HL-60 (cell line): ENCODE measurements around the gene SORBS2.

Experiments
- DNase-seq, 2 experiments: peaks; one replicate each; pipeline ENCODE4 v3.0.0-alpha.2; 2010 to 2020; ENCODE audit warnings: low read depth in 1 of 2, low spot score in 1 of 2
- H3K27ac ChIP-seq: fragments of 250-450 bp; sonication (Bioruptor Pico); replicated peaks from 2 replicates; pipeline ENCODE4 v1.5.1; 2020; ENCODE audit warnings: mild to moderate bottlenecking, moderate library complexity
- H3K27me3 ChIP-seq: fragments of 250-450 bp; sonication (Bioruptor Pico); 2 replicates; pipeline ENCODE4 v1.5.1; 2021; ENCODE audit warnings: mild to moderate bottlenecking, moderate library complexity; ENCODE audit not compliant: insufficient read depth, poor library complexity, severe bottlenecking
- H3K4me3 ChIP-seq: replicated peaks from 2 replicates; pipeline ENCODE4 v1.5.1; 2011; ENCODE audit warnings: mild to moderate bottlenecking, control low read depth, low read length; ENCODE audit not compliant: insufficient read depth
- CTCF ChIP-seq: IDR thresholded peaks from one replicate; pipeline ENCODE4 v1.5.1; 2011; ENCODE audit warnings: low read length, control low read depth, inconsistent platforms; ENCODE audit not compliant: insufficient read depth
- GABPA ChIP-seq: IDR thresholded peaks from 2 replicates; pipeline ENCODE4 v1.6.1; 2012; ENCODE audit warnings: low read depth
- POLR2AphosphoS5 ChIP-seq: IDR thresholded peaks from 2 replicates; pipeline ENCODE4 v1.6.1; 2012; ENCODE audit warnings: low read depth
- REST ChIP-seq: IDR thresholded peaks from 2 replicates; pipeline ENCODE4 v1.6.1; 2012; ENCODE audit warnings: low read depth; ENCODE audit not compliant: insufficient replicate concordance
- SPI1 ChIP-seq: IDR thresholded peaks from 2 replicates; pipeline ENCODE4 v1.6.1; 2012; ENCODE audit warnings: low read depth, mild to moderate bottlenecking, borderline replicate concordance

The SORBS2 gene

GRCh38 chr4:185718578-185719499, 93.2 kb downstream of the SORBS2 start:
- H3K27me3 ChIP-seq = no peaks in the 10 kb centered on the region
- H3K27ac ChIP-seq = no peak overlapping the region
- H3K4me3 ChIP-seq = no peak overlapping the region
- DNase-seq = no peak
- TF ChIP-seq POLR2AphosphoS5 = no peak
- no peak for TF ChIP-seq SPI1
- no peak for TF ChIP-seq GABPA
- no peak for TF ChIP-seq CTCF
- TF ChIP-seq REST = no peak

GRCh38 chr4:185717377-185717741, 94.6 kb downstream of the SORBS2 start:
- Histone ChIP-seq H3K27ac (no peak overlapping the region), H3K4me3 (no peak overlapping the region), H3K27me3 (no peaks in the 10 kb centered on the region)
- DNase-seq = no peak
- no peak for TF ChIP-seq CTCF
- TF ChIP-seq SPI1 = no peak
- no peak for TF ChIP-seq REST
- no peak for TF ChIP-seq POLR2AphosphoS5
- TF ChIP-seq GABPA = no peak

- Histone ChIP-seq H3K27ac (no peak overlapping the region), H3K27me3 (no peaks in the 10 kb centered on the region), H3K4me3 (no peak overlapping the region)
- no peak for DNase-seq
- TF ChIP-seq CTCF = no peak
- TF ChIP-seq POLR2AphosphoS5 = no peak
- no peak for TF ChIP-seq REST
- TF ChIP-seq GABPA = no peak
- no peak for TF ChIP-seq SPI1
Observed at GRCh38 chr4:185716577-185717376, 95.2 kb downstream of the SORBS2 start.
